Heart left ventricle (tissue), 16 donors: Measurements from ENCODE around the gene HDGFL2. TPM values are rescaled to one million over a fixed set of nuclear protein-coding genes. Genes with fewer than 3 reads are reported as not detected.

Experiments
- ATAC-seq, 4 donors: fragments of 200-7000 bp; cut with Tn5 transposase; one replicate each; pipeline ENCODE4 v1.9.1; 2020 to 2022; ENCODE audit warnings: moderate library complexity in 4 of 4, mild to moderate bottlenecking in 3 of 4, moderate number of reproducible peaks in 1 of 4
- DNase-seq, 5 donors: peaks; one replicate each; pipeline ENCODE4 v3.0.0-alpha.2; 2020
- H3K27ac ChIP-seq, 12 donors: fragments of 200-600 bp; sonication (generic) in 4 of 12; one replicate each; pipeline versions ENCODE4 v1.5.0 to v1.8.0; 2016 to 2022; ENCODE audit warnings: mild to moderate bottlenecking in 2 of 12
- H3K27me3 ChIP-seq, 9 donors: fragments of 200-600 bp; sonication (generic) in 2 of 9; one replicate each; pipeline versions ENCODE4 v1.5.1 to v1.8.0; 2016 to 2022; ENCODE audit warnings: mild to moderate bottlenecking in 3 of 9
- H3K36me3 ChIP-seq, 9 donors: fragments of 200-600 bp; sonication (generic) in 2 of 9; one replicate each; pipeline versions ENCODE4 v1.5.0 to v1.8.0; 2018 to 2022; ENCODE audit warnings: mild to moderate bottlenecking in 2 of 9
- H3K4me1 ChIP-seq, 12 donors: fragments of 200-600 bp; sonication (generic) in 4 of 12; one replicate each; pipeline versions ENCODE4 v1.5.0 to v1.8.0; 2016 to 2022; ENCODE audit warnings: mild to moderate bottlenecking in 3 of 12
- H3K4me3 ChIP-seq, 12 donors: fragments of 200-600 bp; sonication (generic) in 4 of 12; one replicate each; pipeline versions ENCODE4 v1.5.0 to v1.8.0; 2017 to 2022; ENCODE audit warnings: mild to moderate bottlenecking in 9 of 12, moderate library complexity in 4 of 12
- H3K9me3 ChIP-seq, 12 donors: fragments of 200-600 bp; sonication (generic) in 4 of 12; one replicate each; pipeline versions ENCODE4 v1.5.0 to v1.8.0; 2016 to 2022; ENCODE audit warnings: mild to moderate bottlenecking in 1 of 12
- CTCF ChIP-seq, 12 donors: fragments of 200-600 bp; sonication (generic) in 4 of 12; IDR thresholded peaks; one replicate each; pipeline versions ENCODE4 v1.5.0 to v1.8.0; 2018 to 2022; ENCODE audit warnings: antibody characterized with exemption in 12 of 12, mild to moderate bottlenecking in 5 of 12
- POLR2A ChIP-seq, 2 donors: fragments of 450-650 bp; IDR thresholded peaks; one replicate each; pipeline ENCODE4 v1.6.1; 2017; ENCODE audit warnings: antibody characterized with exemption in 2 of 2, mild to moderate bottlenecking in 2 of 2, moderate library complexity in 2 of 2
- WGBS, 4 donors: extraction: QIAGEN DNeasy Blood & Tissue Kit in 2 of 4; methylation state at CpG; one replicate each; pipeline versions ENCODE4 v1.1.5 to v1.1.7; 2013 to 2018; 5-methylcytosine and 5-hydroxymethylcytosine counted together
- intact Hi-C, 10 donors: fragments of 100-400 bp; cut with DNase I; formaldehyde crosslinking; loops; one replicate each; pipeline versions ENCODE4 v1.11.1 to v1.14.2; 2022
- polyA plus RNA-seq, 2 donors: library from polyadenylated mRNA; stranded (reverse); fragments of 200-250 nt; gene quantifications; one replicate each; pipeline ENCODE4 v1.2.3, GENCODE V29; 2013
- total RNA-seq, 9 donors: library from RNA; depleted of rRNA in 2 of 9; stranded (reverse); fragments of >200 nt in 2 of 9; fragmentation: NEBNext Ultra II Directional in 3 of 9; extraction: Animal tissue kit (Norgen Biotek cat#: 25700) in 3 of 9; gene quantifications; one replicate each; pipeline versions ENCODE4 v1.1.0 to v1.2.4, GENCODE V29; 2016 to 2023
- donor health status: ischemic (EF 13 %, LVEDD 7.1; RV severe dilation, severe dysfunction).
- donor health status: healthy with polysubstance abuse.
- donor health status: DM: no; HTN: yes; CAD: no.
- donor health status: DM: no; HTN: no; CAD: no.
- donor health status: ischemic (EF 25% LVEDD 6.9; RV normal size, moderate dysfunction).
- donor health status: ischemic (EF 25% LVEDD 5.7; RV mildly dilated, moderate dysfunction).
- donor health status: healthy.
- donor health status: DM: yes; HTN: yes; CAD: no.
- donor health status: ischemic (EF 35%, LVEDD 5.7; RV mildly dilated, moderate dysfunction).
- donor health status: nonischemic (EF 11% LVEDD 7.7; RV severe dilation, severe dysfunction).
- donor health status: DM: yes; HTN: yes; CAD: no.
- donor health status: PGD.
- donor health status: ischemic (EF 29% LVEDD 5.4; RV normal size, mild dysfunction).
- donor health status: nonischemic (EF 23%, LVEDD 6.1; RV moderate dilation, normal function).

The HDGFL2 gene
- total and polyA plus RNA-seq, 11 donors, result 20.8 to 235 (median 30.7) TPM

GRCh38 chr19:4434391-4434790, 37.7 kb upstream of the HDGFL2 start:
- no peak overlapping the region for H3K27ac ChIP-seq
- TF ChIP-seq POLR2A (IDR thresholded peaks at IDR 0.05) (no peak), CTCF (IDR thresholded peaks at IDR 0.05) (no peak)
- no peaks in the 10 kb centered on the region for H3K9me3 ChIP-seq
- peaks cover 0 to 22% (median 0%) of the 10 kb centered on the region in 12 donors for H3K4me1 ChIP-seq
- H3K4me3 ChIP-seq, result no peak overlapping the region
- ATAC-seq, result no peak
- 87 to 96% (median 91%) methylated on average over 9 of the region's 9 CpGs for WGBS, 4 donors
- H3K27me3 ChIP-seq, result no peaks in the 10 kb centered on the region
- intact Hi-C loops, result no loop called here
- H3K36me3 ChIP-seq, result peaks cover 0 to 46% (median 17%) of the 10 kb centered on the region in 9 donors
- DNase-seq, result no peak

- ATAC-seq, result no peak
- Histone ChIP-seq H3K27ac (no peak overlapping the region), H3K36me3 (peaks cover 0 to 31% (median 11%) of the 10 kb centered on the region in 9 donors), H3K27me3 (no peaks in the 10 kb centered on the region), H3K4me3 (no peak overlapping the region), H3K4me1 (peaks cover 0 to 13% (median 0%) of the 10 kb centered on the region in 12 donors), H3K9me3 (no peaks in the 10 kb centered on the region)
- intact Hi-C loops, result no loop called here
- TF ChIP-seq POLR2A (IDR thresholded peaks at IDR 0.05) (no peak), CTCF (IDR thresholded peaks at IDR 0.05) (no peak)
- 82 to 90% (median 90%) methylated on average over 4 to 7 of the region's 7 CpGs for whole genome bisulfite sequencing, 4 donors
- DNase-seq, result no peak
Measured at GRCh38 chr19:4436231-4436630, 35.9 kb upstream of the HDGFL2 start.

GRCh38 chr19:4437103-4437502, 35.0 kb upstream of the HDGFL2 start:
- intact Hi-C loops, result no loop called here
- ATAC-seq (no peak), DNase-seq (no peak)
- Histone ChIP-seq H3K4me3 (no peak overlapping the region), H3K4me1 (peaks cover 0 to 6% (median 0%) of the 10 kb centered on the region in 12 donors), H3K27ac (no peak overlapping the region), H3K36me3 (peaks cover 0 to 23% (median 6%) of the 10 kb centered on the region in 9 donors), H3K27me3 (no peaks in the 10 kb centered on the region), H3K9me3 (no peaks in the 10 kb centered on the region)
- TF ChIP-seq POLR2A (IDR thresholded peaks at IDR 0.05), result no peak
- no peak for TF ChIP-seq CTCF (IDR thresholded peaks at IDR 0.05)
- WGBS, 4 donors, result 94 to 99% (median 94%) methylated on average over 8 to 10 of the region's 10 CpGs

GRCh38 chr19:4439243-4439642, 32.9 kb upstream of the HDGFL2 start:
- no peak overlapping the region for H3K4me3 ChIP-seq
- TF ChIP-seq POLR2A (IDR thresholded peaks at IDR 0.05) (no peak), CTCF (IDR thresholded peaks at IDR 0.05) (no peak)
- no peak for ATAC-seq
- H3K27me3 ChIP-seq, result no peaks in the 10 kb centered on the region
- 64 to 79% (median 70%) methylated on average over 12 of the region's 12 CpGs for WGBS, 4 donors
- no peaks in the 10 kb centered on the region for H3K9me3 ChIP-seq
- H3K4me1 ChIP-seq, result no peaks in the 10 kb centered on the region
- DNase-seq, result no peak
- no peak overlapping the region for H3K27ac ChIP-seq
- H3K36me3 ChIP-seq, result peaks cover 0 to 16% (median 7%) of the 10 kb centered on the region in 9 donors
- intact Hi-C loops, result no loop called here
